ENCODE data around the gene MRPL46. TPM values are rescaled to one million over a fixed set of nuclear protein-coding genes. Genes with fewer than 3 reads are reported as not detected.

Gene MRPL46
- total RNA-seq, 1 donor from 2014 or later, result 22.2 TPM

GRCh38 chr15:88449581-88449980, 17.6 kb downstream of the MRPL46 start:
- DNase-seq (ENCODE audit: low read depth), result no peak
- H3K4me3 ChIP-seq (ENCODE audit: low read depth, low read length), result no peak overlapping the region
- TF ChIP-seq CTCF (IDR thresholded peaks at IDR 0.05; ENCODE audit: insufficient read depth, low read length, poor library complexity, severe bottlenecking), result no peak
- no peaks in the 10 kb centered on the region for H3K36me3 ChIP-seq (ENCODE audit: control insufficient read depth, insufficient read depth, low read length)
- H3K27me3 ChIP-seq (ENCODE audit: control insufficient read depth, insufficient read depth, low read length), result no peaks in the 10 kb centered on the region

GRCh38 chr15:88448991-88449461, 18.2 kb downstream of the MRPL46 start:
- H3K27me3 ChIP-seq (ENCODE audit: control insufficient read depth, insufficient read depth, low read length), result no peaks in the 10 kb centered on the region
- no peak for DNase-seq (ENCODE audit: low read depth)
- no peak overlapping the region for H3K4me3 ChIP-seq (ENCODE audit: low read depth, low read length)
- H3K36me3 ChIP-seq (ENCODE audit: control insufficient read depth, insufficient read depth, low read length), result no peaks in the 10 kb centered on the region
- no peak for TF ChIP-seq CTCF (IDR thresholded peaks at IDR 0.05; ENCODE audit: insufficient read depth, low read length, poor library complexity, severe bottlenecking)

GRCh38 chr15:88447741-88448140, 19.4 kb downstream of the MRPL46 start:
- no peak overlapping the region for H3K4me3 ChIP-seq (ENCODE audit: low read depth, low read length)
- DNase-seq (ENCODE audit: low read depth), result no peak

GRCh38 chr15:88447206-88447605, 20.0 kb downstream of the MRPL46 start:
- DNase-seq (ENCODE audit: low read depth), result no peak

More at GRCh38 chr15:88447741-88448140, 19.4 kb downstream of the MRPL46 start:
- H3K27me3 ChIP-seq (ENCODE audit: control insufficient read depth, insufficient read depth, low read length), result no peaks in the 10 kb centered on the region
- TF ChIP-seq CTCF (IDR thresholded peaks at IDR 0.05; ENCODE audit: insufficient read depth, low read length, poor library complexity, severe bottlenecking), result no peak
- no peaks in the 10 kb centered on the region for H3K36me3 ChIP-seq (ENCODE audit: control insufficient read depth, insufficient read depth, low read length)

GRCh38 chr15:88441076-88441730, 26.0 kb downstream of the MRPL46 start:
- Histone ChIP-seq H3K27me3 (ENCODE audit: control insufficient read depth, insufficient read depth, low read length) (no peaks in the 10 kb centered on the region), H3K36me3 (ENCODE audit: control insufficient read depth, insufficient read depth, low read length) (no peaks in the 10 kb centered on the region), H3K4me3 (ENCODE audit: low read depth, low read length) (no peak overlapping the region)
- DNase-seq (ENCODE audit: low read depth), result no peak
- TF ChIP-seq CTCF (IDR thresholded peaks at IDR 0.05; ENCODE audit: insufficient read depth, low read length, poor library complexity, severe bottlenecking), result no peak

More at GRCh38 chr15:88447206-88447605, 20.0 kb downstream of the MRPL46 start:
- TF ChIP-seq CTCF (IDR thresholded peaks at IDR 0.05; ENCODE audit: insufficient read depth, low read length, poor library complexity, severe bottlenecking), result no peak
- no peaks in the 10 kb centered on the region for H3K27me3 ChIP-seq (ENCODE audit: control insufficient read depth, insufficient read depth, low read length)
- no peak overlapping the region for H3K4me3 ChIP-seq (ENCODE audit: low read depth, low read length)
- no peaks in the 10 kb centered on the region for H3K36me3 ChIP-seq (ENCODE audit: control insufficient read depth, insufficient read depth, low read length)

GRCh38 chr15:88440021-88440420, 27.2 kb downstream of the MRPL46 start:
- H3K27me3 ChIP-seq (ENCODE audit: control insufficient read depth, insufficient read depth, low read length), result no peaks in the 10 kb centered on the region
- DNase-seq (ENCODE audit: low read depth), result peak; percentile 42
- no peak for TF ChIP-seq CTCF (IDR thresholded peaks at IDR 0.05; ENCODE audit: insufficient read depth, low read length, poor library complexity, severe bottlenecking)
- no peak overlapping the region for H3K4me3 ChIP-seq (ENCODE audit: low read depth, low read length)
- H3K36me3 ChIP-seq (ENCODE audit: control insufficient read depth, insufficient read depth, low read length), result no peaks in the 10 kb centered on the region
